Measurements from ENCODE around the gene MAMDC4.

MAMDC4 gene

GRCh38 chr9:136896027-136896426 is 43.9 kb downstream of the MAMDC4 start:
- no peak for DNase-seq

GRCh38 chr9:136898483-136899100 is 46.4 kb downstream of the MAMDC4 start:
- no peak for DNase-seq

- DNase-seq, result no peak
Measured at GRCh38 chr9:136899196-136899595, 47.0 kb downstream of the MAMDC4 start.

- DNase-seq, result no peak
Measured at GRCh38 chr9:136900556-136900955, 48.4 kb downstream of the MAMDC4 start.

- DNase-seq, result no peak
Measured at GRCh38 chr9:136900988-136901515, 48.9 kb downstream of the MAMDC4 start.

GRCh38 chr9:136901516-136902258 is 49.5 kb downstream of the MAMDC4 start:
- DNase-seq, result peak; percentile 66

- peak; percentile 74 for DNase-seq
Measured at GRCh38 chr9:136902259-136902821, 50.2 kb downstream of the MAMDC4 start.

GRCh38 chr9:136903041-136903554 is 51.0 kb downstream of the MAMDC4 start:
- DNase-seq, result no peak

GRCh38 chr9:136906266-136906665 is 54.1 kb downstream of the MAMDC4 start:
- no peak for DNase-seq

- no peak for DNase-seq
Measured at GRCh38 chr9:136907011-136907914, 55.1 kb downstream of the MAMDC4 start.
